Activated gamma-delta T cell treated with Interleukin-2 at 50 U/mL for 16 hours (primary cell): ENCODE measurements around the gene CHD9NB.

Experiments
- DNase-seq: peaks from one replicate; pipeline ENCODE4 v3.0.0-alpha.2; 2020

CHD9NB gene

GRCh38 chr16:53022374-53022773, 30.3 kb downstream of the CHD9NB start:
- DNase-seq: no peak

- no peak for DNase-seq
These were observed 33.8 kb downstream of the CHD9NB start for GRCh38 chr16:53018834-53019416.

GRCh38 chr16:53014287-53014686, 38.4 kb downstream of the CHD9NB start:
- no peak for DNase-seq

- no peak for DNase-seq
These were observed 45.6 kb downstream of the CHD9NB start for GRCh38 chr16:53007095-53007494.

- DNase-seq: no peak
These were observed 54.8 kb downstream of the CHD9NB start for GRCh38 chr16:52997922-52998321.

GRCh38 chr16:52994942-52995341, 57.8 kb downstream of the CHD9NB start:
- DNase-seq: no peak

- no peak for DNase-seq
These were observed 59.5 kb downstream of the CHD9NB start for GRCh38 chr16:52993179-52993578.

- no peak for DNase-seq
These were observed 61.1 kb downstream of the CHD9NB start for GRCh38 chr16:52991572-52991971.
